Smooth muscle cell (in vitro differentiated cells): ENCODE results near the gene KNSTRN. TPM values are rescaled to one million over a fixed set of nuclear protein-coding genes. Genes with fewer than 3 reads are reported as not detected.
A peak's percentile ranks its signal among the peaks of the same experiment; 100 is the strongest.

Experiments
- DNase-seq: peaks from one replicate; lab custom pipeline; 2025; ENCODE audit not compliant: unreplicated experiment; lab: John Stamatoyannopoulos, UW
- H2AFZ ChIP-seq: fragments of 200-600 bp; sonication (generic); 2 replicates; pipeline ENCODE4 v1.6.0; 2016; ENCODE audit warnings: antibody characterized with exemption, low read depth, mild to moderate bottlenecking
- H3F3A ChIP-seq: fragments of 200-600 bp; sonication (generic); 2 replicates; pipeline ENCODE4 v1.6.0; 2017; ENCODE audit warnings: antibody characterized with exemption, low read depth
- H3K27ac ChIP-seq: fragments of 200-600 bp; sonication (generic); 2 replicates; pipeline ENCODE4 v1.5.1; 2016; ENCODE audit warnings: low read depth, mild to moderate bottlenecking
- H3K27me3 ChIP-seq: fragments of 200-600 bp; sonication (generic); 2 replicates; pipeline ENCODE4 v1.6.1; 2016; ENCODE audit warnings: low read depth, mild to moderate bottlenecking
- H3K36me3 ChIP-seq: fragments of 200-600 bp; sonication (generic); 2 replicates; pipeline ENCODE4 v1.5.1; 2016; ENCODE audit warnings: low read depth
- H3K4me1 ChIP-seq: fragments of 200-600 bp; sonication (generic); 2 replicates; pipeline ENCODE4 v1.5.1; 2016; ENCODE audit warnings: low read depth
- H3K4me2 ChIP-seq: fragments of 200-600 bp; sonication (generic); 2 replicates; pipeline ENCODE4 v1.6.0; 2016; ENCODE audit warnings: mild to moderate bottlenecking
- H3K4me3 ChIP-seq: fragments of 200-600 bp; sonication (generic); 2 replicates; pipeline ENCODE4 v1.5.1; 2016; ENCODE audit warnings: mild to moderate bottlenecking
- H3K79me2 ChIP-seq: fragments of 200-600 bp; sonication (generic); 2 replicates; pipeline ENCODE4 v1.6.0; 2016; ENCODE audit warnings: low read depth, mild to moderate bottlenecking
- H3K9ac ChIP-seq: fragments of 200-600 bp; sonication (generic); 2 replicates; pipeline ENCODE4 v1.6.0; 2016; ENCODE audit warnings: low read depth
- H3K9me3 ChIP-seq: fragments of 200-600 bp; sonication (generic); replicated peaks from 2 replicates; pipeline ENCODE4 v1.5.1; 2016; ENCODE audit warnings: low read depth
- H4K20me1 ChIP-seq: fragments of 200-600 bp; sonication (generic); 2 replicates; pipeline ENCODE4 v1.6.0; 2016; ENCODE audit warnings: low read depth
- WGBS: methylation state at CpG from one replicate; pipeline ENCODE4 v1.1.7; 2016; ENCODE audit warnings: low lambda C conversion rate; 5-methylcytosine and 5-hydroxymethylcytosine counted together
- polyA plus RNA-seq: library from polyadenylated mRNA; unstranded; fragments of >200 nt; fragmentation: Nextera tagmentation; extraction: Ambion mirVana; gene quantifications from 2 replicates; pipeline ENCODE4 v1.2.1, GENCODE V29; 2016
- total RNA-seq: library from RNA; depleted of rRNA; stranded (reverse); fragments of >200 nt; gene quantifications from 2 replicates; pipeline ENCODE4 v1.2.3, GENCODE V29; 2014
- TF ChIP-seq, protein P1 (sequence below): fragments of 200-600 bp; sonication (generic); IDR thresholded peaks from 2 replicates; pipeline ENCODE4 v1.5.1; 2017; ENCODE audit warnings: borderline replicate concordance, mild to moderate bottlenecking, antibody characterized with exemption; ENCODE audit not compliant: insufficient read depth, poor library complexity, severe bottlenecking

Gene KNSTRN
- total and polyA plus RNA-seq, 2 experiments from 2014 or later = 17.3 to 27.0 TPM

DNA sequence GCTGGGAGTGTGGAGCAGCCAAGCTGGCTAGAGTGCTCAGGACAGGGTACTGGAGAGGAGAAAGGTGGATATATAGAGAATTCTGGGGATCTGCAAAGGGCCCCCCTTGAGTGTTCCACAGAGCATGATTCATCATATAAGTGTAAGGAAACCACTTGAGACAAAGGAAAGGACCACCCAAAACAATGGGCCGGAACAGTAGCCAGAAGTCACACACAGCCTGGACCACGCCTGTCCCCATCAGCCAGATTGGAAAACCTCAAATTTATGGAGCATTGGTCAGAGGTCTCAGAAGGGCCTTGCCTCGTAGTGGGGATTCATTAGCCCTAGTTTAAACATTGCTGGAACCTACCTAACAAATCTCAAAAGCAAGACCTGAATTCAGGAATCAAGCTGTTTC, 4.9 kb upstream of the KNSTRN start:
- H3F3A ChIP-seq = no peaks in the 10 kb centered on the region
- no peaks in the 10 kb centered on the region for H3K4me1 ChIP-seq
- H3K79me2 ChIP-seq = no peaks in the 10 kb centered on the region
- H3K36me3 ChIP-seq = no peaks in the 10 kb centered on the region
- H4K20me1 ChIP-seq = no peaks in the 10 kb centered on the region
- no peaks in the 10 kb centered on the region for H3K27me3 ChIP-seq
- no peaks in the 10 kb centered on the region for H3K9me3 ChIP-seq
- H3K27ac ChIP-seq = no peak overlapping the region
- H3K9ac ChIP-seq = no peak overlapping the region
- H3K4me2 ChIP-seq = no peak overlapping the region
- no peak overlapping the region for H2AFZ ChIP-seq
- no peak for DNase-seq
- TF ChIP-seq, protein P1, sequence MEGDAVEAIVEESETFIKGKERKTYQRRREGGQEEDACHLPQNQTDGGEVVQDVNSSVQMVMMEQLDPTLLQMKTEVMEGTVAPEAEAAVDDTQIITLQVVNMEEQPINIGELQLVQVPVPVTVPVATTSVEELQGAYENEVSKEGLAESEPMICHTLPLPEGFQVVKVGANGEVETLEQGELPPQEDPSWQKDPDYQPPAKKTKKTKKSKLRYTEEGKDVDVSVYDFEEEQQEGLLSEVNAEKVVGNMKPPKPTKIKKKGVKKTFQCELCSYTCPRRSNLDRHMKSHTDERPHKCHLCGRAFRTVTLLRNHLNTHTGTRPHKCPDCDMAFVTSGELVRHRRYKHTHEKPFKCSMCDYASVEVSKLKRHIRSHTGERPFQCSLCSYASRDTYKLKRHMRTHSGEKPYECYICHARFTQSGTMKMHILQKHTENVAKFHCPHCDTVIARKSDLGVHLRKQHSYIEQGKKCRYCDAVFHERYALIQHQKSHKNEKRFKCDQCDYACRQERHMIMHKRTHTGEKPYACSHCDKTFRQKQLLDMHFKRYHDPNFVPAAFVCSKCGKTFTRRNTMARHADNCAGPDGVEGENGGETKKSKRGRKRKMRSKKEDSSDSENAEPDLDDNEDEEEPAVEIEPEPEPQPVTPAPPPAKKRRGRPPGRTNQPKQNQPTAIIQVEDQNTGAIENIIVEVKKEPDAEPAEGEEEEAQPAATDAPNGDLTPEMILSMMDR = no peak
- WGBS = 98% methylated on average over 3 of the region's 3 CpGs
- no peak overlapping the region for H3K4me3 ChIP-seq

DNA sequence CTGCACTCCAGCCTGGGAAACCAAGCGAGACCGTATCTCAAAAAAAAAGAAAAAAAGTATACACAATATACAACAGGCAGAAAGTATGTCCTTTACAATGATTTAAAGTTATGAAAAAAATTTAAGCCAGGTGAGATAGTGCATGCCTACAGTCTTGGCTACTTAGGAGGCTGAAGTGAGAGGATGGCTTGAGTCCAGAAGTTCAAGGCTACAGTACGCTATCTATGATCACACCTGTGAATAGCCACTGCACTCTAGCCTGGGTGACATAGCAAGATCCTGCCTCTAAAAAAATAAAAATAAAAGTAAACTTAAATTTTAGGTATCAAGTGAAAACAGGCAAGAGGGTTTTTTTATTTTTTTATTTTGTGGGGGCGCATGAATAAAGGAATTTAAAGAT, 3.1 kb upstream of the KNSTRN start:
- Histone ChIP-seq H4K20me1 (no peaks in the 10 kb centered on the region), H3K4me1 (peaks cover 5% of the 10 kb centered on the region), H3K79me2 (peaks cover 14% of the 10 kb centered on the region), H3F3A (no peaks in the 10 kb centered on the region), H3K9me3 (no peaks in the 10 kb centered on the region), H3K27ac (no peak overlapping the region), H3K9ac (no peak overlapping the region), H3K4me2 (peak overlapping the region; percentile 16), H3K27me3 (no peaks in the 10 kb centered on the region), H2AFZ (no peak overlapping the region), H3K4me3 (no peak overlapping the region), H3K36me3 (no peaks in the 10 kb centered on the region)
- DNase-seq = no peak
- TF ChIP-seq, protein P1 = no peak
- 97% methylated on average over 4 of the region's 4 CpGs for WGBS

DNA sequence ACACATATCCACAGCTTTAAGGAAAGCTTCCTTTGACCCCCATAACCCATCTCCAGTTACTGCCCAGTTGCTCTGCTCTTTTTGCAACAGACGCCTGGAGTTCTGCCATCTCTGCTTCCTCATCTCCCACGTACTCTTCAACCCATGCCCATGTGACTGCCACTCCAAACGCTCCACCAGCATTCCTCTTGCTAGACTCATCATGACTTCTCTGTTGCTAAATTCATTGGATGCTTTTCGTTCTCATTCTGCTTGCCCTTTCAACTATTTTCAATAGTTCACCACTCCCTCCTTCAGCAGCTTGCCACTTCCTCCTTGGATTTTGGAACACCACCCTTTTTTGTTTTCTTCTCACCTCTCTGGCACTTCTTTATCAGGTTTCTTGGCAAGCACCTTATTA, 2.7 kb upstream of the KNSTRN start:
- Histone ChIP-seq H3K9me3 (no peaks in the 10 kb centered on the region), H3K27me3 (no peaks in the 10 kb centered on the region), H2AFZ (no peak overlapping the region), H3K4me2 (peak overlapping the region; percentile 16), H3K79me2 (peaks cover 19% of the 10 kb centered on the region), H3K4me1 (peaks cover 5% of the 10 kb centered on the region), H3K9ac (no peak overlapping the region), H4K20me1 (no peaks in the 10 kb centered on the region), H3F3A (no peaks in the 10 kb centered on the region), H3K4me3 (no peak overlapping the region), H3K36me3 (no peaks in the 10 kb centered on the region), H3K27ac (no peak overlapping the region)
- TF ChIP-seq, protein P1 = no peak
- WGBS = 6% methylated on average over 4 of the region's 4 CpGs
- no peak for DNase-seq

DNA sequence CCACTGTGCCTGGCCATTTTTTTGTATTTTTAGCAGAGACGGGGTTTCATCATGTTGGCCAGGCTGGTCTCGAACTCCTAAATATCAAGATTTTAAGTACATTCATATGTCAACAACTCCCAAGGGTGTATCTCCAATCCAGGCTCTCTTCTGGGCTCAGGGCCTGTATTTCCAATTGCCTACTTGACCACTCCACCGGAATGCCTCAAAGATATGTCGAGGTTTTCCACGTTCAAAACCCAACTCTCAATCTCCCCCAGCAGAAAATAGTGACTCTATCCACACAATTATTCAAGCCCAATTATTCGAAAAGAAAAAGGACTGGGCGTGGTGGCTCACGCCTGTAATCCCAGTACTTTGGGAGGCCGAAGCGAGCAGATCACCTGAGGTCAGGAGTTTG, 1.9 kb upstream of the KNSTRN start:
- H3K36me3 ChIP-seq = no peaks in the 10 kb centered on the region
- no peaks in the 10 kb centered on the region for H4K20me1 ChIP-seq
- no peaks in the 10 kb centered on the region for H3K9me3 ChIP-seq
- TF ChIP-seq, protein P1 = no peak
- no peak overlapping the region for H3K27ac ChIP-seq
- peaks cover 5% of the 10 kb centered on the region for H3K4me1 ChIP-seq
- H3K9ac ChIP-seq = no peak overlapping the region
- H3K4me2 ChIP-seq = no peak overlapping the region
- no peaks in the 10 kb centered on the region for H3F3A ChIP-seq
- H2AFZ ChIP-seq = no peak overlapping the region
- H3K79me2 ChIP-seq = peaks cover 22% of the 10 kb centered on the region
- DNase-seq = no peak
- H3K4me3 ChIP-seq = no peak overlapping the region
- WGBS = 97% methylated on average over 10 of the region's 10 CpGs
- H3K27me3 ChIP-seq = no peaks in the 10 kb centered on the region
